HCT116 (cell line): ENCODE data around the gene CEACAM19. TPM values are rescaled to one million over a fixed set of nuclear protein-coding genes. Genes with fewer than 3 reads are reported as not detected.

Experiments used
- ATAC-seq: fragments of 200-7000 bp; cut with Tn5 transposase; 2 replicates; pipeline ENCODE4 v1.9.1; 2020; ENCODE audit warnings: mild to moderate bottlenecking, moderate library complexity
- BruUV-seq: library from RNA; stranded (reverse); fragments of 400-500 nt; replicated peaks from 2 replicates; lab custom pipeline; 2021; lab: Mats Ljungman, UMichigan
- CTCF ChIA-PET: fragments of 300-600 bp; sonication (Branson Sonifier 250); formaldehyde crosslinking; loops from one replicate; lab custom pipeline; 2021; ENCODE audit warnings: antibody characterized with exemption; lab: Charles Lee
- POLR2A ChIA-PET: fragments of 300-600, 350-600 bp; sonication (Branson Sonifier 250); formaldehyde crosslinking; loops from one replicate; lab custom pipeline; 2021; ENCODE audit warnings: antibody characterized with exemption; lab: Charles Lee
- RAD21 ChIA-PET, 2 experiments: fragments of 300-600 bp; sonication (Branson Sonifier 250); formaldehyde crosslinking; loops; one replicate each; lab custom pipeline; 2023; ENCODE audit warnings: low total read pairs in 2 of 2; ENCODE audit not compliant: uncharacterized antibody in 2 of 2, unreplicated experiment in 2 of 2, low non-redundant PET in 1 of 2; lab: Charles Lee
- DNase-seq: peaks from one replicate; pipeline ENCODE4 v3.0.0-alpha.2; 2010; ENCODE audit warnings: low read depth, low spot score
- H2AFZ ChIP-seq: fragments of 200-600 bp; shearing (Covaris generic), sonication (generic); 2 replicates; pipeline ENCODE4 v1.6.1; 2017; ENCODE audit warnings: low read depth, mixed run types, mixed read lengths, antibody characterized with exemption, low read length; ENCODE audit not compliant: poor library complexity, severe bottlenecking
- H3K27ac ChIP-seq: 2 replicates; pipeline ENCODE4 v1.5.1; 2012; ENCODE audit warnings: low read depth, low read length
- H3K27me3 ChIP-seq: fragments of 200-600 bp; sonication (generic); 2 replicates; pipeline ENCODE4 v1.6.1; 2016; ENCODE audit warnings: mixed run types, low read length, mixed read lengths; ENCODE audit not compliant: insufficient read depth
- H3K36me3 ChIP-seq, 2 experiments: fragments of 200-500 bp in 1 of 2; fragments of 200-600 bp in 1 of 2; sonication (Bioruptor generic) in 1 of 2; sonication (generic) in 1 of 2; 2 replicates each; pipeline versions ENCODE4 v1.5.1 to v1.6.1; 2014 to 2016; ENCODE audit warnings: low read length in 2 of 2, inconsistent platforms in 1 of 2, mixed read lengths in 1 of 2, mixed run types in 1 of 2; ENCODE audit not compliant: insufficient read depth in 2 of 2, control insufficient read depth in 1 of 2
- H3K4me1 ChIP-seq, 2 experiments: fragments of 200-600 bp in 1 of 2; sonication (generic) in 1 of 2; 2 replicates each; pipeline versions ENCODE4 v1.5.1 to v1.6.1; 2012 to 2017; ENCODE audit warnings: low read length in 2 of 2, inconsistent platforms in 1 of 2, mild to moderate bottlenecking in 1 of 2, mixed read lengths in 1 of 2, mixed run types in 1 of 2, moderate library complexity in 1 of 2; ENCODE audit not compliant: insufficient read depth in 2 of 2, control insufficient read depth in 1 of 2
- H3K4me2 ChIP-seq: fragments of 200-600 bp; sonication (generic); 2 replicates; pipeline ENCODE4 v1.6.1; 2017; ENCODE audit warnings: mixed run types, low read length, mixed read lengths
- H3K4me3 ChIP-seq, 2 experiments: fragments of 200-600 bp in 1 of 2; sonication (generic) in 1 of 2; replicated peaks in 1 of 2; 2 replicates each; pipeline ENCODE4 v1.5.1; 2011 to 2016; ENCODE audit warnings: low read length in 2 of 2, control low read depth in 1 of 2, low read depth in 1 of 2, mild to moderate bottlenecking in 1 of 2, mixed read lengths in 1 of 2, mixed run types in 1 of 2
- H3K79me2 ChIP-seq: fragments of 200-600 bp; sonication (generic); 2 replicates; pipeline ENCODE4 v1.6.1; 2017; ENCODE audit warnings: mild to moderate bottlenecking, mixed run types, low read length, moderate library complexity, mixed read lengths; ENCODE audit not compliant: insufficient read depth
- H3K9ac ChIP-seq: fragments of 200-600 bp; sonication (generic); 2 replicates; pipeline ENCODE4 v1.6.1; 2016; ENCODE audit warnings: low read length, mixed read lengths
- H3K9me2 ChIP-seq: fragments of 200-600 bp; sonication (generic), shearing (Covaris generic); 2 replicates; pipeline ENCODE4 v1.6.1; 2017; ENCODE audit warnings: mixed run types, mild to moderate bottlenecking, moderate library complexity; ENCODE audit not compliant: insufficient read depth
- H3K9me3 ChIP-seq, 2 experiments: fragments of 200-500 bp in 1 of 2; fragments of 200-600 bp in 1 of 2; sonication (Bioruptor generic) in 1 of 2; sonication (generic) in 1 of 2; 2 replicates each; pipeline ENCODE4 v1.6.1; 2014 to 2017; ENCODE audit warnings: low read length in 2 of 2, mixed read lengths in 2 of 2, inconsistent platforms in 1 of 2, low read depth in 1 of 2, mild to moderate bottlenecking in 1 of 2, mixed run types in 1 of 2, moderate library complexity in 1 of 2; ENCODE audit not compliant: control insufficient read depth in 1 of 2, insufficient read depth in 1 of 2
- H4K20me1 ChIP-seq: fragments of 200-600 bp; sonication (generic), shearing (Covaris generic); 2 replicates; pipeline ENCODE4 v1.6.1; 2017; ENCODE audit warnings: mixed run types, mild to moderate bottlenecking, moderate library complexity; ENCODE audit not compliant: insufficient read depth
- EGR1 ChIP-seq: IDR thresholded peaks from 2 replicates; pipeline ENCODE4 v1.6.1; 2012; ENCODE audit warnings: low read depth
- ELF1 ChIP-seq: IDR thresholded peaks from 2 replicates; pipeline ENCODE4 v1.6.1; 2012; ENCODE audit warnings: low read depth, borderline replicate concordance
- EZH2 ChIP-seq: fragments of 200-600 bp; sonication (generic); IDR thresholded peaks from 2 replicates; pipeline ENCODE4 v1.6.1; 2017; ENCODE audit warnings: antibody characterized with exemption, mixed run types
- EZH2phosphoT487 ChIP-seq: fragments of 200-600 bp; IDR thresholded peaks from 2 replicates; pipeline ENCODE4 v1.6.1; 2018; ENCODE audit warnings: antibody characterized with exemption, borderline replicate concordance
- FOSL1 ChIP-seq: IDR thresholded peaks from 2 replicates; pipeline ENCODE4 v1.6.1; 2012; ENCODE audit warnings: low read depth
- JUND ChIP-seq: IDR thresholded peaks from 2 replicates; pipeline ENCODE4 v1.6.1; 2012
- POLR2A ChIP-seq: IDR thresholded peaks from 2 replicates; pipeline ENCODE4 v1.7.0; 2011; ENCODE audit warnings: borderline replicate concordance; ENCODE audit not compliant: insufficient read depth, insufficient read length; ENCODE audit errors: extremely low read depth
- POLR2AphosphoS5 ChIP-seq: IDR thresholded peaks from 2 replicates; pipeline ENCODE4 v1.6.1; 2011; ENCODE audit warnings: mild to moderate bottlenecking, low read depth, low read length, moderate library complexity
- SIN3A ChIP-seq: IDR thresholded peaks from 2 replicates; pipeline ENCODE4 v1.6.1; 2012; ENCODE audit warnings: low read depth
- SRF ChIP-seq: IDR thresholded peaks from 2 replicates; pipeline ENCODE4 v1.6.1; 2012; ENCODE audit warnings: low read depth
- YY1 ChIP-seq: IDR thresholded peaks from 2 replicates; pipeline ENCODE4 v1.6.1; 2011; ENCODE audit warnings: low read length, low read depth, moderate library complexity, mild to moderate bottlenecking; ENCODE audit not compliant: insufficient replicate concordance; ENCODE audit errors: extremely low read depth
- intact Hi-C: fragments of 100-400 bp; cut with micrococcal nuclease; formaldehyde crosslinking; loops from 2 replicates; pipeline ENCODE4 v1.10.0; 2022
- total RNA-seq: library from RNA; stranded (reverse); gene quantifications from one replicate; pipeline ENCODE4 v1.2.1, GENCODE V29; 2021; ENCODE audit not compliant: unreplicated experiment
- TF ChIP-seq, protein P1 (sequence below): IDR thresholded peaks from 2 replicates; pipeline ENCODE4 v1.6.1; 2012; ENCODE audit warnings: low read depth
- TF ChIP-seq, protein P2 (sequence below), 3 experiments: fragments of 200-600 bp in 1 of 3; sonication (generic) in 1 of 3; IDR thresholded peaks in 2 of 3; conservative IDR thresholded peaks in 1 of 3; 2 replicates each; pipeline ENCODE4 v1.5.1; 2012 to 2017; ENCODE audit warnings: low read depth in 2 of 3, low read length in 2 of 3, antibody characterized with exemption in 1 of 3, borderline replicate concordance in 1 of 3, control low read depth in 1 of 3, mild to moderate bottlenecking in 1 of 3, mixed read lengths in 1 of 3, mixed run types in 1 of 3, moderate library complexity in 1 of 3; ENCODE audit not compliant: insufficient read depth in 1 of 3
- TF ChIP-seq, protein P3 (sequence below): IDR thresholded peaks from 2 replicates; pipeline ENCODE4 v1.6.1; 2012
- TF ChIP-seq, protein P4 (sequence below): IDR thresholded peaks from 2 replicates; pipeline ENCODE4 v1.6.1; 2011; ENCODE audit warnings: mild to moderate bottlenecking, low read length, moderate library complexity; ENCODE audit not compliant: insufficient replicate concordance; ENCODE audit errors: extremely low read depth

The CEACAM19 gene
- total RNA-seq, 1 experiment from 2014 or later, result 4.0 TPM

DNA sequence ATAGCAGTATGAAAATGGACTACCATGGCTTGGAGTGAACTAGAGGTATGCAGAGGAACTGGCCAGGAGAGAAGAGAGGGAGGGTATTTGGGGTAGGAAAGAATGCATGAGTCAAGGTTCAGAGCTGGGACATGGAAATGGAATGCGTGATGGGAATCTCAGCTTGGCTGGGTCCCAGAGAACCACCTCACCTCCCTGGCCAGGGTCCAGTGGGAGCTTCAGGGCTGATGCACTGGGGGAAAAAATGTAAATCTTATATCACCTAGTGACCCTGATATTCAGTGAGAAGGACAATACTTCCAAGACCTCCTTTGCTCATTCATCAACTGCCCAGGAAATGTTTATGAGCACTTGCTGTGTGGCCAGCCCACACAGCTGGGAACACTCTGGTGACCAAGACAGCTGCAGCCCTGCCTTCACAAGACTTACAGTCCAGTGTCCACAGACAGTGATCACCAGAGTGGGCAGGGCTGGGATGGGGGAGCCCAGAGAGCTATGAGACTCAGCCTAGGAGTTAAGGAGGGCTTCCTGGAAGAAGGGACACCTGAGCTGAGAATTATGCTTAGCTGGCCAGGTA, 45.1 kb upstream of the CEACAM19 start (continued):
- TF ChIP-seq, protein P1, sequence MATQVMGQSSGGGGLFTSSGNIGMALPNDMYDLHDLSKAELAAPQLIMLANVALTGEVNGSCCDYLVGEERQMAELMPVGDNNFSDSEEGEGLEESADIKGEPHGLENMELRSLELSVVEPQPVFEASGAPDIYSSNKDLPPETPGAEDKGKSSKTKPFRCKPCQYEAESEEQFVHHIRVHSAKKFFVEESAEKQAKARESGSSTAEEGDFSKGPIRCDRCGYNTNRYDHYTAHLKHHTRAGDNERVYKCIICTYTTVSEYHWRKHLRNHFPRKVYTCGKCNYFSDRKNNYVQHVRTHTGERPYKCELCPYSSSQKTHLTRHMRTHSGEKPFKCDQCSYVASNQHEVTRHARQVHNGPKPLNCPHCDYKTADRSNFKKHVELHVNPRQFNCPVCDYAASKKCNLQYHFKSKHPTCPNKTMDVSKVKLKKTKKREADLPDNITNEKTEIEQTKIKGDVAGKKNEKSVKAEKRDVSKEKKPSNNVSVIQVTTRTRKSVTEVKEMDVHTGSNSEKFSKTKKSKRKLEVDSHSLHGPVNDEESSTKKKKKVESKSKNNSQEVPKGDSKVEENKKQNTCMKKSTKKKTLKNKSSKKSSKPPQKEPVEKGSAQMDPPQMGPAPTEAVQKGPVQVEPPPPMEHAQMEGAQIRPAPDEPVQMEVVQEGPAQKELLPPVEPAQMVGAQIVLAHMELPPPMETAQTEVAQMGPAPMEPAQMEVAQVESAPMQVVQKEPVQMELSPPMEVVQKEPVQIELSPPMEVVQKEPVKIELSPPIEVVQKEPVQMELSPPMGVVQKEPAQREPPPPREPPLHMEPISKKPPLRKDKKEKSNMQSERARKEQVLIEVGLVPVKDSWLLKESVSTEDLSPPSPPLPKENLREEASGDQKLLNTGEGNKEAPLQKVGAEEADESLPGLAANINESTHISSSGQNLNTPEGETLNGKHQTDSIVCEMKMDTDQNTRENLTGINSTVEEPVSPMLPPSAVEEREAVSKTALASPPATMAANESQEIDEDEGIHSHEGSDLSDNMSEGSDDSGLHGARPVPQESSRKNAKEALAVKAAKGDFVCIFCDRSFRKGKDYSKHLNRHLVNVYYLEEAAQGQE, result no peak
- TF ChIP-seq POLR2AphosphoS5 (peak; percentile 45; the same call in 1 of the 2 replicates), SRF (no peak), POLR2A (no peak), YY1 (no peak), FOSL1 (peak; percentile 62), EZH2 (no peak)
- TF ChIP-seq, protein P2, sequence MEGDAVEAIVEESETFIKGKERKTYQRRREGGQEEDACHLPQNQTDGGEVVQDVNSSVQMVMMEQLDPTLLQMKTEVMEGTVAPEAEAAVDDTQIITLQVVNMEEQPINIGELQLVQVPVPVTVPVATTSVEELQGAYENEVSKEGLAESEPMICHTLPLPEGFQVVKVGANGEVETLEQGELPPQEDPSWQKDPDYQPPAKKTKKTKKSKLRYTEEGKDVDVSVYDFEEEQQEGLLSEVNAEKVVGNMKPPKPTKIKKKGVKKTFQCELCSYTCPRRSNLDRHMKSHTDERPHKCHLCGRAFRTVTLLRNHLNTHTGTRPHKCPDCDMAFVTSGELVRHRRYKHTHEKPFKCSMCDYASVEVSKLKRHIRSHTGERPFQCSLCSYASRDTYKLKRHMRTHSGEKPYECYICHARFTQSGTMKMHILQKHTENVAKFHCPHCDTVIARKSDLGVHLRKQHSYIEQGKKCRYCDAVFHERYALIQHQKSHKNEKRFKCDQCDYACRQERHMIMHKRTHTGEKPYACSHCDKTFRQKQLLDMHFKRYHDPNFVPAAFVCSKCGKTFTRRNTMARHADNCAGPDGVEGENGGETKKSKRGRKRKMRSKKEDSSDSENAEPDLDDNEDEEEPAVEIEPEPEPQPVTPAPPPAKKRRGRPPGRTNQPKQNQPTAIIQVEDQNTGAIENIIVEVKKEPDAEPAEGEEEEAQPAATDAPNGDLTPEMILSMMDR (IDR thresholded peaks at IDR 0.05 in 2 of 3, conservative IDR thresholded peaks at IDR 0.05 in 1 of 3; ENCODE audit: borderline replicate concordance in 1 of 3, insufficient read depth in 1 of 3, low read depth in 2 of 3, low read length in 2 of 3), result no peak

DNA sequence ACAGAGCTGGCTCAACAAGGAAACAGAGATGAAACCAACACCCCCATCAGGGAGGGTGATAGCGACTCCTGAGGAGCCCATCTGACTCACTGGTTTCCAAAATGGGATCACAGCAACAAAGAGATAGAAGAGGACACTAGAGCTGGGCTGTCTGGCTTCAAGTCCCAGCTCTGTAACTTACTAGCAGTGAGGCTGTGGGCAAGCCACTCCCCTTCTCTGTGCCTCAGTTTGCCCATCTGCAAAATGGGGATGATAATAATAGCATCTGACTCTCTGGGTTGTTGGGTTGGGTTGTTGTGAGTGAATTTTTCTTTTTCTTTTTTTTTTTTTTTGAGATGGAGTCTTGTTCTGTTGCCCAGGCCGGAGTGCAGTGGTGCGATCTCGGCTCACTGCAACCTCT, 43.7 kb upstream of the CEACAM19 start:
- ChIA-PET RAD21 (no interaction called here), CTCF (no interaction called here), POLR2A (no interaction called here)
- H3K9ac ChIP-seq, result no peak overlapping the region
- ATAC-seq (no peak), DNase-seq (no peak)
- no peaks in the 10 kb centered on the region for H3K79me2 ChIP-seq
- 0 out of 4 replicates have a peak, but pooled peaks cover 0 to 8% of the 10 kb centered on the region in 2 experiments for H3K36me3 ChIP-seq
- no peaks in the 10 kb centered on the region for H3K27me3 ChIP-seq
- no peaks in the 10 kb centered on the region for H4K20me1 ChIP-seq
- no peak overlapping the region for H3K27ac ChIP-seq
- peaks cover 13 to 29% of the 10 kb centered on the region in 2 experiments for H3K4me1 ChIP-seq
- intact Hi-C loops, result no loop called here
- peaks cover 0 to 7% of the 10 kb centered on the region in 2 experiments; a peak in 1 of 4 replicates for H3K9me3 ChIP-seq
- no peak overlapping the region for H2AFZ ChIP-seq
- H3K9me2 ChIP-seq, result no peaks in the 10 kb centered on the region
- H3K4me3 ChIP-seq, result no peak overlapping the region
- H3K4me2 ChIP-seq, result no peak overlapping the region
- BruUV-seq, result no TSS peak
- no peak for TF ChIP-seq EGR1
- no peak for TF ChIP-seq POLR2A
- no peak for TF ChIP-seq SIN3A
- no peak for TF ChIP-seq ELF1
- TF ChIP-seq, protein P3, sequence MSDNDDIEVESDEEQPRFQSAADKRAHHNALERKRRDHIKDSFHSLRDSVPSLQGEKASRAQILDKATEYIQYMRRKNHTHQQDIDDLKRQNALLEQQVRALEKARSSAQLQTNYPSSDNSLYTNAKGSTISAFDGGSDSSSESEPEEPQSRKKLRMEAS, result no peak
- TF ChIP-seq JUND, result no peak
- no peak for TF ChIP-seq EZH2phosphoT487
- no peak for TF ChIP-seq POLR2AphosphoS5
- TF ChIP-seq EZH2, result no peak
- TF ChIP-seq, protein P4, sequence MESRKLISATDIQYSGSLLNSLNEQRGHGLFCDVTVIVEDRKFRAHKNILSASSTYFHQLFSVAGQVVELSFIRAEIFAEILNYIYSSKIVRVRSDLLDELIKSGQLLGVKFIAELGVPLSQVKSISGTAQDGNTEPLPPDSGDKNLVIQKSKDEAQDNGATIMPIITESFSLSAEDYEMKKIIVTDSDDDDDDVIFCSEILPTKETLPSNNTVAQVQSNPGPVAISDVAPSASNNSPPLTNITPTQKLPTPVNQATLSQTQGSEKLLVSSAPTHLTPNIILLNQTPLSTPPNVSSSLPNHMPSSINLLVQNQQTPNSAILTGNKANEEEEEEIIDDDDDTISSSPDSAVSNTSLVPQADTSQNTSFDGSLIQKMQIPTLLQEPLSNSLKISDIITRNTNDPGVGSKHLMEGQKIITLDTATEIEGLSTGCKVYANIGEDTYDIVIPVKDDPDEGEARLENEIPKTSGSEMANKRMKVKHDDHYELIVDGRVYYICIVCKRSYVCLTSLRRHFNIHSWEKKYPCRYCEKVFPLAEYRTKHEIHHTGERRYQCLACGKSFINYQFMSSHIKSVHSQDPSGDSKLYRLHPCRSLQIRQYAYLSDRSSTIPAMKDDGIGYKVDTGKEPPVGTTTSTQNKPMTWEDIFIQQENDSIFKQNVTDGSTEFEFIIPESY, result no peak
